PC-3 (cell line): ENCODE results near the gene NR3C1.

Experiments used
- EZH2phosphoT487 ChIP-seq: fragments of 300-600 bp; sonication (generic); IDR thresholded peaks from 2 replicates; pipeline ENCODE4 v1.6.1; 2018; ENCODE audit warnings: mild to moderate bottlenecking, antibody characterized with exemption, low read length, borderline replicate concordance
- TF ChIP-seq, protein P1 (sequence below): fragments of 300-600 bp; sonication (generic); conservative IDR thresholded peaks from 2 replicates; pipeline ENCODE4 v1.5.1; 2017; ENCODE audit warnings: antibody characterized with exemption, low read depth, mild to moderate bottlenecking, low read length

DNA sequence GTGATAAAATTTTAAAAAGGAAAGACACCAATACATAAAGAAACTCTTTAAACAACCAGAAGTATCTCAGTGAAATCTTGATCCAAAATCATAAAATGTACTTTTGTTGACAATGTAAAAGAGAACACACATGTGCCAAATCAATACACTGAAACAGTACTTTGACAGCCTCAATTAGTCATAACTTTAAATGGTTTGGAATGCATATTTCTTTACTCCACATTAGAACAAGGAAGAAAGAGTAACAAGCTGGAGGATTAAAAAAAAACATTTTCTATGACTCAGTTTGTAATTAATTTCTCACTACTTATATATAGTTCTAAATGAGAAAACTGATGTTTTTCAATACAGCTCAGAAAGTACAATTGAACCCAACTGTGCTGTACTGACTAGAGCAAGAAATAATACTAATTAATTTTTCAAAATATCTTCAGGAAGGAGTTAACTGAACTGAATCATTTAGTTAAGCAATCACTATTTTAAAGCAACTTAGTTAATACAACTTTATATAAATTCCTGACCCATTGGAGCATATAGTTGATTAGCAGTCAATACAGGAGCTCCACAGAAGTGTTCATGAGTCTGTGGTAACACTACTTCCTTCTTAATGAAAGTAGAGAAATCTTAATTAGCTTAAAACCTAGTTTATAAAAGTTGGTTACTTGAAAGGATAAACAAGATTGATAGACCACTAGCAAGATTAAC, 101.0 kb downstream of the NR3C1 start:
- TF ChIP-seq, protein P1, sequence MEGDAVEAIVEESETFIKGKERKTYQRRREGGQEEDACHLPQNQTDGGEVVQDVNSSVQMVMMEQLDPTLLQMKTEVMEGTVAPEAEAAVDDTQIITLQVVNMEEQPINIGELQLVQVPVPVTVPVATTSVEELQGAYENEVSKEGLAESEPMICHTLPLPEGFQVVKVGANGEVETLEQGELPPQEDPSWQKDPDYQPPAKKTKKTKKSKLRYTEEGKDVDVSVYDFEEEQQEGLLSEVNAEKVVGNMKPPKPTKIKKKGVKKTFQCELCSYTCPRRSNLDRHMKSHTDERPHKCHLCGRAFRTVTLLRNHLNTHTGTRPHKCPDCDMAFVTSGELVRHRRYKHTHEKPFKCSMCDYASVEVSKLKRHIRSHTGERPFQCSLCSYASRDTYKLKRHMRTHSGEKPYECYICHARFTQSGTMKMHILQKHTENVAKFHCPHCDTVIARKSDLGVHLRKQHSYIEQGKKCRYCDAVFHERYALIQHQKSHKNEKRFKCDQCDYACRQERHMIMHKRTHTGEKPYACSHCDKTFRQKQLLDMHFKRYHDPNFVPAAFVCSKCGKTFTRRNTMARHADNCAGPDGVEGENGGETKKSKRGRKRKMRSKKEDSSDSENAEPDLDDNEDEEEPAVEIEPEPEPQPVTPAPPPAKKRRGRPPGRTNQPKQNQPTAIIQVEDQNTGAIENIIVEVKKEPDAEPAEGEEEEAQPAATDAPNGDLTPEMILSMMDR, result no peak
- no peak for TF ChIP-seq EZH2phosphoT487
